Activated naive CD8-positive, alpha-beta T cell treated with anti-CD3 and anti-CD28 coated beads for 36 hours (primary cell): ENCODE data around the gene FAU. TPM values are rescaled to one million over a fixed set of nuclear protein-coding genes. Genes with fewer than 3 reads are reported as not detected.
"Not testable (repeated sequence)": the region's sequence is repeated elsewhere in the genome, so short reads cannot be mapped to it uniquely, and the experiment has no call there.

Experiments used
- DNase-seq: peaks from one replicate; pipeline ENCODE4 v3.0.0; 2021
- H3K27ac Mint-ChIP-seq: one replicate; pipeline ENCODE4 v1.8.0; 2022; ENCODE audit warnings: mild to moderate bottlenecking, moderate library complexity, mixed read lengths
- H3K27me3 Mint-ChIP-seq: one replicate; pipeline ENCODE4 v1.8.0; 2022; ENCODE audit warnings: mild to moderate bottlenecking, mixed read lengths
- H3K36me3 Mint-ChIP-seq: one replicate; pipeline ENCODE4 v1.8.0; 2021; ENCODE audit warnings: mild to moderate bottlenecking, mixed read lengths
- H3K4me1 Mint-ChIP-seq: one replicate; pipeline ENCODE4 v1.8.0; 2021; ENCODE audit warnings: mixed read lengths
- H3K4me3 Mint-ChIP-seq: one replicate; pipeline ENCODE4 v1.8.0; 2022; ENCODE audit warnings: mild to moderate bottlenecking, moderate library complexity, mixed read lengths
- H3K9me3 Mint-ChIP-seq: one replicate; pipeline ENCODE4 v1.8.0; 2022; ENCODE audit warnings: mixed read lengths
- total RNA-seq, 2 experiments: library from RNA; stranded (reverse); gene quantifications; one replicate each; pipeline ENCODE4 v1.2.3, GENCODE V29; 2021

The FAU gene
- total RNA-seq, 2 experiments from 2014 or later, result 1,087 to 1,097 TPM

DNA sequence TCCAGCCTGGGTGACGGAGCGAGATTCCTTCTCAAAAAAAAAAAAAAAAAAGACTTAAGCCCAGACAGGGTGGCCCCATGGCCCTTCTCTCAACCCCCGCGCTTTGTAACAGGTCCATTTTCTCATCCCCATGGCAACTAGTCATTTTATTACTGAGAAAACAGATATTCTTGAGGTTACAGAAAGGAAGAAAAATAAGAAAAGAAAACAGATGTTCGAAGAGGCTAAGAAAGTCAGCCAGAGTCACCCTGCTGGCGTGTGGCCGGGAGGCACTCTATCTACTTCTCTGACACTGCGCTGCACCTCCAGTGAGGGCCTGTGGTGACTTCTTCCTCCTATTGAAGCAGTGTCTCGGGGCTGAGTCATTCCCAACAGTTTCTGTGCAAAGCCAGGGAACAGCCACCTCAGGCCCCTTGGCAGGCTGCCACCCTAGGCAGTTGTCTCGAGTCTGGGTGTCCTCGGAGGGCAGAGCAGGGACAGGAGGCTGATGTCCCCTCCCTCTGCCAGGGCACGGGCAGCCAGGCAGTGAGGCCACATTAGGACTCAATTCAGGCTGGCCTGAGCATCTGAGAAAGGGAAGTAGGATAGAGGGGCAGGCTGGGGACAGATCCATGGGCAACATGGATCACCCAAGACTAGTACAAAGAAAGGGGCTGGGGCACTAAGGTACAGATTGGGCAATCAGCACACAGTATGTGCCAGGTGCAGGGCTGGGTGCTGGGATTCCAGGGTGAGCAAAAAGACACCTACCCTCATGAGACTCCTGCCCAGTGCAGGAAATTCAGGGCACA, 28.8 kb upstream of the FAU start:
- H3K36me3 Mint-ChIP-seq, result no peaks in the 10 kb centered on the region
- no peak overlapping the region for H3K27ac Mint-ChIP-seq
- peak; percentile 32 for DNase-seq
- no peak overlapping the region for H3K4me3 Mint-ChIP-seq
- no peaks in the 10 kb centered on the region for H3K9me3 Mint-ChIP-seq
- H3K27me3 Mint-ChIP-seq, result peaks cover 7% of the 10 kb centered on the region
- peaks cover 5% of the 10 kb centered on the region for H3K4me1 Mint-ChIP-seq

- H3K27ac Mint-ChIP-seq, H3K36me3 Mint-ChIP-seq, H3K4me1 Mint-ChIP-seq, H3K27me3 Mint-ChIP-seq, DNase-seq, H3K9me3 Mint-ChIP-seq, H3K4me3 Mint-ChIP-seq: not testable (repeated sequence)
Measured at GRCh38 chr11:65150131-65150508, 28.2 kb upstream of the FAU start.

- peaks cover 5% of the 10 kb centered on the region for H3K4me1 Mint-ChIP-seq
- H3K27me3 Mint-ChIP-seq, result peaks cover 5% of the 10 kb centered on the region
- DNase-seq, result no peak
- no peaks in the 10 kb centered on the region for H3K9me3 Mint-ChIP-seq
- no peaks in the 10 kb centered on the region for H3K36me3 Mint-ChIP-seq
- no peak overlapping the region for H3K4me3 Mint-ChIP-seq
- no peak overlapping the region for H3K27ac Mint-ChIP-seq
Measured at GRCh38 chr11:65148657-65149056, 26.7 kb upstream of the FAU start.

DNA sequence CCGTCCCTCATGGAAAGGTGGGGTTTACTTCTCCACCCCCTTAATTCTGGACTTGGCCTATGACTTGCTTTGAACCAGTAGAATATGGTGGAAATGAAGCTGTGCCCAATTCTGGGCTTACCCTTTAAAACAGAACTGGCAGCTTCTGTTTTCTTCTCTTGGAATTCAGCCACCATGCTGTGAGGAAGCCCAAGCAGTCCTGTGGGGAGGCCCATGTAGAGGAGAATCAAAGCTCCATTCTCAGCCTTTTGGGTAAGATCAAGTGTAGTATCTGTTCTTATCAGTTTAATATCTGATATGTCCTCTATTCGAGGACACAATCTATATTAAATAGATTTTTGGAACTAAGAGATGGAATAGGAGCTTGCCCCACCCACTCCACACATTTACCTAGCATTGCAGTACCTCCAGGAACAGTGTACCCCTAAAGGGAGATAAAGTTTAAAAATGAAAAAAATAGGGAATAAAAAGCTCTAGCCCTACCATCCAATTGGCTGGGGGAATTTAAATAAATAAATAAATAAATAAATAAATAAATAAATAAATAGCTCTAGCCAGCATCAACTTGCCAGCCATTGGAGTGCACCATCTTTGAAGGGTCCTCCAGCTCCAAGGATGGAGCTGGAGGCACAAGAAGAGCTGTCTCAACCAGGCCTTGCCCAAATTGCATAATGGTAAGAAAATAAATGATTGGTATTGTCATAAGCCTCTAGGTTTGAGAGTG, 25.6 kb upstream of the FAU start:
- Mint-ChIP-seq H3K4me3 (no peak overlapping the region), H3K36me3 (no peaks in the 10 kb centered on the region), H3K4me1 (peaks cover 5% of the 10 kb centered on the region), H3K27me3 (no peaks in the 10 kb centered on the region), H3K27ac (no peak overlapping the region), H3K9me3 (no peaks in the 10 kb centered on the region)
- no peak for DNase-seq

DNA sequence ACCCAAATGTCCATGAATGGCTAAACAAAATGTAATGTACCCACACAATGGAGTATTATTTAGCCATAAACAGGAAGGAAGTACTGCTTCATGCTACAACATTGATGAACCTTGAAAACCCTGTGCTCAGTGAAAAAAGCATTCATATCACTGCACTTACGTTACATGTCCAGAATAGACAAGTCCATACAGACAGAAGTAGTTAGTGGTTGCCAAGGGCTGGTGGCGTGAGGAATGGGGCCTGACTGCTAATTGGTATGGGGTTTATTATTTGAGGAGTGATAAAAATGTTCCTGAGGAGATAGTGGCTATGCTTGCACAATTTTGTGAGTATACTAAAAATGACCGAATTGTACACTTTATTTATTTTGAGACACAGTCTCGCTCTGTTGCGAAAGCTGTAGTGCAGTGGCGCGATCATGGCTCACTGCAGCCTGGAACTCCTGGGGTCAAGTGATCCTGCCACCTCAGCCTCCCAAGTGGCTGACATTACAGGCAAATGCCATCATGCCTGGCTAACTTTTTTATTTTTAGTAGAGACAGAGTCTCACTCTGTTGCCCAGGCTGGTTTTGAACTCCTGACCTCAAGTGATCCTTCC, 20.1 kb upstream of the FAU start:
- DNase-seq, result no peak
- Mint-ChIP-seq H3K27ac (no peak overlapping the region), H3K9me3 (no peaks in the 10 kb centered on the region), H3K4me3 (no peak overlapping the region), H3K27me3 (no peaks in the 10 kb centered on the region), H3K4me1 (no peaks in the 10 kb centered on the region), H3K36me3 (no peaks in the 10 kb centered on the region)

- H3K9me3 Mint-ChIP-seq, result no peaks in the 10 kb centered on the region
- H3K36me3 Mint-ChIP-seq, result peaks cover 2% of the 10 kb centered on the region
- DNase-seq, result no peak
- H3K27me3 Mint-ChIP-seq, result no peaks in the 10 kb centered on the region
- no peak overlapping the region for H3K4me3 Mint-ChIP-seq
- peaks cover 24% of the 10 kb centered on the region for H3K4me1 Mint-ChIP-seq
- H3K27ac Mint-ChIP-seq, result peak overlapping the region; percentile 81
Measured at GRCh38 chr11:65136515-65137096, 14.7 kb upstream of the FAU start.

- DNase-seq, result no peak
- Mint-ChIP-seq H3K4me3 (peak overlapping the region; percentile 98), H3K4me1 (peaks cover 24% of the 10 kb centered on the region), H3K9me3 (no peaks in the 10 kb centered on the region), H3K27ac (peak overlapping the region; percentile 99), H3K36me3 (peaks cover 6% of the 10 kb centered on the region), H3K27me3 (no peaks in the 10 kb centered on the region)
Measured at GRCh38 chr11:65135633-65136145, 13.8 kb upstream of the FAU start.

GRCh38 chr11:65134952-65135632, 13.2 kb upstream of the FAU start:
- H3K27me3 Mint-ChIP-seq, result no peaks in the 10 kb centered on the region
- peak overlapping the region; percentile 98 for H3K4me3 Mint-ChIP-seq
- H3K36me3 Mint-ChIP-seq, result peaks cover 6% of the 10 kb centered on the region
- peak overlapping the region; percentile 99 for H3K27ac Mint-ChIP-seq
- no peaks in the 10 kb centered on the region for H3K9me3 Mint-ChIP-seq
- peaks cover 24% of the 10 kb centered on the region for H3K4me1 Mint-ChIP-seq
- peak; percentile 81 for DNase-seq

GRCh38 chr11:65134240-65134951, 12.5 kb upstream of the FAU start, which contains the start of gene SYVN1:
SYVN1 (minus strand) TSS chr11:65134519; CDS start chr11:65133601, 918 bp downstream.
- DNase-seq, result peak; percentile 92
- Mint-ChIP-seq H3K27me3 (no peaks in the 10 kb centered on the region), H3K36me3 (peaks cover 6% of the 10 kb centered on the region), H3K4me1 (peaks cover 24% of the 10 kb centered on the region), H3K27ac (peak within 1 kb of the TSS; percentile 99), H3K4me3 (peak within 1 kb of the TSS; percentile 98), H3K9me3 (no peaks in the 10 kb centered on the region)

DNA sequence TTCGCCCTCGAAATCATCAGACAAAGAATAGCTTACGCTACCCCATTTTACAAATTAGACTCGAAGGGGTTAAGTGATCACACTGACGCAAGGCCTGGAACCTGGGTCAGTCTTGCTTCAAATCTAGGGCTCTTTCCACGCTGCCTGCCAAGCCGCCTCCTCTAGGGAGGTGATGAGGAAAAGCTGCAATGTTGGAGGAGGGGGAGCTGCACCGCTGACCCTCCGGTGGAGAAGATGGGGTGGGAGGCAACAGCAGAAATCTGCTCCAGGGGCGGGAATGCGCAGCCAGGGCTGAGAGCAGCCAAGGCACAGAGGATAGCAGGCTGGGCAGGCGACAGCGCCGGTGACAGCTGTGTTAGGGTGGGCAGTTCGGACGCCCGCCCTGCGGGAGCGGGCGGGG, 11.8 kb upstream of the FAU start:
- Mint-ChIP-seq H3K9me3 (no peaks in the 10 kb centered on the region), H3K4me1 (peaks cover 24% of the 10 kb centered on the region), H3K27ac (peak overlapping the region; percentile 99), H3K36me3 (peaks cover 6% of the 10 kb centered on the region), H3K27me3 (no peaks in the 10 kb centered on the region), H3K4me3 (peak overlapping the region; percentile 98)
- no peak for DNase-seq

- Mint-ChIP-seq H3K27me3 (no peaks in the 10 kb centered on the region), H3K27ac (peak overlapping the region; percentile 99), H3K36me3 (peaks cover 6% of the 10 kb centered on the region), H3K9me3 (no peaks in the 10 kb centered on the region), H3K4me3 (peak overlapping the region; percentile 98), H3K4me1 (peaks cover 24% of the 10 kb centered on the region)
- peak; percentile 61 for DNase-seq
Measured at GRCh38 chr11:65132988-65133700, 11.2 kb upstream of the FAU start.

DNA sequence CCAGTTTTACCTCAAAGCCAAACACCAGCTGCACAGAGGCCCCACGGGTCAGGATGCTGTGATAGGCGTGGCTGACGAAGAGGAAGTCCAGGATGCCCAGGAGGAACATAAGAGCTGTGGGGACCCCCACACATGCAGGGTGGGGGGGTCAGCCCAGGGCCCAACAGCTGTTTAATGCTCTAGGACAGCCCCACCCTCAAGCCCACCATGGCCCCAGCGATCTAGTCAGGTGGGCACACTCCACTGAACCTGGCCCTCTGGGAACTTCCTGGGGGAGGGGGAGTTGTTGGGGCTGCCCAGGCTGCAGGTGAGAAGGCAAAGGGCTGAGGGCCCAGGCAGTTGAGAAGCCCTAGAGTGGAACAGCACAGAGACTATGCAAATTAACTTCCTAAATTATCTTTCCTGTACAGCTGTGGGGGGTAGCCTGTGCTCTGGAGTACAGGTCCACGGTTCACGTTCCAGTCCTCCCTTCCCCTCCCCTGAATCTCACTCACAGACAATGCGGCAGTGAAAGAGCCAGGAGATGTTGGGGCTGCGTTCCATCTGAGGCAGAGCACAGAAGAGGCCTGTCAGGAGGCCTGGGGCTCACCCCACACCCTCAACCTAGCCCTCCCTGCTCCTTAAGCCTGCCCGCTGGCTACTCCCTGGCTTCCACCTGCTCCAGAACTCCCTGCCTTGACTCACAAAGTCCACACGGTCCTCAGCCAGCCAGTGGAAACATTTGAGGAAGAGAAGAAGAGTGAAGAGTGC, 10.5 kb upstream of the FAU start:
- Mint-ChIP-seq H3K27me3 (no peaks in the 10 kb centered on the region), H3K9me3 (no peaks in the 10 kb centered on the region), H3K4me3 (peak overlapping the region; percentile 98), H3K36me3 (peaks cover 6% of the 10 kb centered on the region), H3K27ac (peak overlapping the region; percentile 99), H3K4me1 (peaks cover 24% of the 10 kb centered on the region)
- DNase-seq, result no peak

DNA sequence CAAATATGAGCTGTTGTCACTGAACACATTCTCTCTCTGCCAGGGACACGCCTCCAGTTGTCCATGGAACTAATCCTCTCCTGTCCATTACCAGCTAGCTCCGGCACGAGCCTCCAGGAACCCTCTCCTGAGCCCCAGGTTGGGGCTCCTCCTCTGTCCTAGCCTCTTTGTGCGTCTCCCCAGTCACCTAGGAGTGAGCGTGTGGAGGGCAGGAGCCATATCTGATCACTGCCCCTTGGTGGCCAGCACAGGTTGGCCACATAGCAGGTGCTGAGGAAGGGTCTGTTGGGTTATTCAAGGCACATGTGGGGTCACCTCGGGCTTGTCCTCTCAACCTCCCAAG, 9.9 kb upstream of the FAU start:
- Mint-ChIP-seq H3K27ac (no peak overlapping the region), H3K27me3 (no peaks in the 10 kb centered on the region), H3K36me3 (peaks cover 6% of the 10 kb centered on the region), H3K4me3 (no peak overlapping the region), H3K4me1 (peaks cover 24% of the 10 kb centered on the region), H3K9me3 (no peaks in the 10 kb centered on the region)
- DNase-seq, result no peak
